Endodermal cell (in vitro differentiated cells): Measurements from ENCODE around the gene CTPS1. TPM values are rescaled to one million over a fixed set of nuclear protein-coding genes. Genes with fewer than 3 reads are reported as not detected.

ENCODE experiments used
- DNase-seq: peaks from one replicate; pipeline ENCODE4 v3.0.0-alpha.2; 2017
- H3K27ac ChIP-seq: 2 replicates; pipeline ENCODE4 v1.5.1; 2013; ENCODE audit warnings: mild to moderate bottlenecking, low read depth, low read length, moderate library complexity
- H3K27me3 ChIP-seq: 2 replicates; pipeline ENCODE4 v1.6.1; 2013; ENCODE audit warnings: mild to moderate bottlenecking, low read length, moderate library complexity; ENCODE audit not compliant: insufficient read depth, control insufficient read depth, poor library complexity, severe bottlenecking
- H3K36me3 ChIP-seq: 2 replicates; pipeline ENCODE4 v1.7.0; 2013; ENCODE audit warnings: mild to moderate bottlenecking, low read length, moderate library complexity; ENCODE audit not compliant: control insufficient read depth, insufficient read depth
- H3K4me1 ChIP-seq: one replicate; pipeline ENCODE4 v1.7.0; 2013; ENCODE audit warnings: low read length; ENCODE audit not compliant: control insufficient read depth, insufficient read depth
- H3K4me3 ChIP-seq: 2 replicates; pipeline ENCODE4 v1.5.1; 2013; ENCODE audit warnings: mild to moderate bottlenecking, low read length, moderate library complexity
- H3K9ac ChIP-seq: 2 replicates; pipeline ENCODE4 v1.6.1; 2013; ENCODE audit warnings: mild to moderate bottlenecking, low read length, moderate library complexity; ENCODE audit not compliant: poor library complexity, severe bottlenecking; ENCODE audit errors: extremely low read depth
- H3K9me3 ChIP-seq: 2 replicates; pipeline ENCODE4 v1.6.1; 2013; ENCODE audit warnings: mild to moderate bottlenecking, low read length, moderate library complexity; ENCODE audit not compliant: control insufficient read depth
- H3K27ac Mint-ChIP-seq: 2 replicates; pipeline ENCODE4 v1.8.0; 2020; ENCODE audit warnings: mixed read lengths
- H3K27me3 Mint-ChIP-seq: 2 replicates; pipeline ENCODE4 v1.8.0; 2021; ENCODE audit warnings: mild to moderate bottlenecking, mixed read lengths; ENCODE audit not compliant: insufficient read depth
- H3K36me3 Mint-ChIP-seq: 2 replicates; pipeline ENCODE4 v1.8.0; 2020; ENCODE audit warnings: low read depth, mixed read lengths
- H3K4me1 Mint-ChIP-seq: 2 replicates; pipeline ENCODE4 v1.8.0; 2020; ENCODE audit warnings: mixed read lengths
- H3K4me3 Mint-ChIP-seq: 2 replicates; pipeline ENCODE4 v1.8.0; 2020; ENCODE audit warnings: mild to moderate bottlenecking, moderate library complexity, mixed read lengths
- H3K9me3 Mint-ChIP-seq: 2 replicates; pipeline ENCODE4 v1.8.0; 2020; ENCODE audit warnings: mild to moderate bottlenecking, mixed read lengths
- WGBS, 2 experiments: methylation state at CpG; one replicate each; pipeline versions ENCODE4 v1.1.5 to v1.1.7; 2013; ENCODE audit warnings: missing lambda C conversion rate in 2 of 2, mixed read lengths in 1 of 2; ENCODE audit not compliant: insufficient coverage in 1 of 2, insufficient read length in 1 of 2; 5-methylcytosine and 5-hydroxymethylcytosine counted together
- total RNA-seq, 2 donors: library from RNA; stranded (reverse); fragmentation: NEBNext Ultra II Directional in 1 of 2; extraction: Animal tissue kit (Norgen Biotek cat#: 25700) in 1 of 2; gene quantifications; 2 replicates in 1 of 2; 3 replicates in 1 of 2; pipeline ENCODE4 v1.2.1, GENCODE V29; 2021
- TF ChIP-seq, protein P1 (sequence below): fragments of 200-600 bp; sonication (generic); conservative IDR thresholded peaks from 2 replicates; pipeline ENCODE4 v1.5.0; 2021; ENCODE audit warnings: antibody characterized with exemption, mild to moderate bottlenecking

CTPS1 gene
- total RNA-seq, 2 donors from 2014 or later: 79.9 to 84.0 TPM

DNA sequence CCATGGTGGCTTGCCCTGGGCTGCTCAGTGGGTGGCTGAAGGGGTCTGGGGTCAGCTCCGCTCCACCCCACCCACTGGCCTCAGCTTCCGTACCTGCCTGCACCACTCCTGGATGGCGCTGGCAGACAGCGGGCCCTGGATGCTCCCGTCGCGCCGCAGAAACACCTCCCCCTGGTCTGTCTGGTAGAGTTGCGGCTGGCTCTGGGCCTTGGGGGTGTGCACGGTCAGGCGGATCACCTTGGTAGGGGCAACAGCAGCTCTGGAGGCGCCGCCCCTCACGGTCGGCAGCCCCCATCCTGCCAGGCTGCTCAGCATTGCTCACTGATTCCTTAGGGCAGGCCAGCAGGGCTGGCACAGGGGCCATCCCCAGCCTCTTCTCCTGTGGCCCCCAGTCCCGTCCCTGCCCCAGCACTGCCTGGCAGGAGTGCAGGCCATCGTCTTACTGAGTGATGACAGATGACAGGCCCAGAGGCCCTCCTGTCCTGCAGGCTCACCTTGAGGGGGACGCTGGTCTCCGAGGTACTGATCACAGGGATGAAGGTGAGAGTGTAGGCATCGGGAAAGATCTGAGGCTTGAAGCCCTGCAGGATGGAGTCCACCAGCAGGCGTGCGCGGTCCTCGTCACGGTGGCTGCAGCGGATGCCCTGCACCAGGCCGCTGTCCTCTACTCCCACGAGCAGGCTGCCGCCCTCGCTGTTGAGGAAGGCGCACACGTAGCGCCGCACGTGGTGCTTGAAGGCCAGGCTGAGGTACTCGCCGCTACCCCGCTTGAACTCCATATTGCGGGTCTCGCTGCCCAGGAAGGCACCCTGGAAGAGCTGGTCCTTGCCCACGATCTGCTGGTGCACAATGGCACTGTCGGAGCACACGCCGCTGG, 37.9 kb downstream of the CTPS1 start:
- Histone ChIP-seq H3K9me3 (no peaks in the 10 kb centered on the region), H3K9ac (no peak overlapping the region), H3K27ac (no peak overlapping the region), H3K4me3 (no peak overlapping the region), H3K4me1 (no peaks in the 10 kb centered on the region), H3K27me3 (no peaks in the 10 kb centered on the region), H3K36me3 (peaks cover 38% of the 10 kb centered on the region)
- no peaks in the 10 kb centered on the region for H3K9me3 Mint-ChIP-seq
- TF ChIP-seq, protein P1, sequence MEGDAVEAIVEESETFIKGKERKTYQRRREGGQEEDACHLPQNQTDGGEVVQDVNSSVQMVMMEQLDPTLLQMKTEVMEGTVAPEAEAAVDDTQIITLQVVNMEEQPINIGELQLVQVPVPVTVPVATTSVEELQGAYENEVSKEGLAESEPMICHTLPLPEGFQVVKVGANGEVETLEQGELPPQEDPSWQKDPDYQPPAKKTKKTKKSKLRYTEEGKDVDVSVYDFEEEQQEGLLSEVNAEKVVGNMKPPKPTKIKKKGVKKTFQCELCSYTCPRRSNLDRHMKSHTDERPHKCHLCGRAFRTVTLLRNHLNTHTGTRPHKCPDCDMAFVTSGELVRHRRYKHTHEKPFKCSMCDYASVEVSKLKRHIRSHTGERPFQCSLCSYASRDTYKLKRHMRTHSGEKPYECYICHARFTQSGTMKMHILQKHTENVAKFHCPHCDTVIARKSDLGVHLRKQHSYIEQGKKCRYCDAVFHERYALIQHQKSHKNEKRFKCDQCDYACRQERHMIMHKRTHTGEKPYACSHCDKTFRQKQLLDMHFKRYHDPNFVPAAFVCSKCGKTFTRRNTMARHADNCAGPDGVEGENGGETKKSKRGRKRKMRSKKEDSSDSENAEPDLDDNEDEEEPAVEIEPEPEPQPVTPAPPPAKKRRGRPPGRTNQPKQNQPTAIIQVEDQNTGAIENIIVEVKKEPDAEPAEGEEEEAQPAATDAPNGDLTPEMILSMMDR: no peak
- H3K27me3 Mint-ChIP-seq: no peaks in the 10 kb centered on the region
- peaks cover 44% of the 10 kb centered on the region for H3K36me3 Mint-ChIP-seq
- WGBS, 2 experiments: 96 to 97% methylated on average over 29 to 44 of the region's 44 CpGs
- H3K4me1 Mint-ChIP-seq: no peaks in the 10 kb centered on the region
- H3K4me3 Mint-ChIP-seq: no peak overlapping the region
- DNase-seq: no peak
- no peak overlapping the region for H3K27ac Mint-ChIP-seq

- Histone ChIP-seq H3K27ac (no peak overlapping the region), H3K9me3 (no peaks in the 10 kb centered on the region), H3K4me3 (no peak overlapping the region), H3K27me3 (no peaks in the 10 kb centered on the region), H3K9ac (no peak overlapping the region), H3K36me3 (peaks cover 33% of the 10 kb centered on the region), H3K4me1 (no peaks in the 10 kb centered on the region)
- Mint-ChIP-seq H3K27ac (no peak overlapping the region), H3K36me3 (peaks cover 40% of the 10 kb centered on the region), H3K9me3 (no peaks in the 10 kb centered on the region), H3K27me3 (no peaks in the 10 kb centered on the region), H3K4me1 (no peaks in the 10 kb centered on the region), H3K4me3 (no peak overlapping the region)
- TF ChIP-seq, protein P1: no peak
- WGBS, 2 experiments: 94% methylated on average over 8 of the region's 8 CpGs; no CpG with 5 or more reads in 1 of the 2 experiments
- DNase-seq: no peak
Observed at GRCh38 chr1:41018018-41018410, 38.5 kb downstream of the CTPS1 start.

- 86 to 95% methylated on average over 2 of the region's 2 CpGs for WGBS, 2 experiments
- H3K9me3 Mint-ChIP-seq: no peaks in the 10 kb centered on the region
- TF ChIP-seq, protein P1: no peak
- Histone ChIP-seq H3K9ac (no peak overlapping the region), H3K9me3 (no peaks in the 10 kb centered on the region), H3K36me3 (peaks cover 20% of the 10 kb centered on the region), H3K27me3 (no peaks in the 10 kb centered on the region), H3K27ac (peak overlapping the region; percentile 47), H3K4me1 (no peaks in the 10 kb centered on the region), H3K4me3 (no peak overlapping the region)
- H3K27ac Mint-ChIP-seq: no peak overlapping the region
- no peaks in the 10 kb centered on the region for H3K4me1 Mint-ChIP-seq
- DNase-seq: no peak
- peaks cover 2% of the 10 kb centered on the region for H3K27me3 Mint-ChIP-seq
- peaks cover 30% of the 10 kb centered on the region for H3K36me3 Mint-ChIP-seq
- H3K4me3 Mint-ChIP-seq: no peak overlapping the region
Observed at GRCh38 chr1:41019353-41019745, 39.9 kb downstream of the CTPS1 start.
